H9 (cell line): ENCODE measurements around the gene LRMDA. TPM values are rescaled to one million over a fixed set of nuclear protein-coding genes. Genes with fewer than 3 reads are reported as not detected.

Source experiments
- DNase-seq: peaks from one replicate; pipeline ENCODE4 v3.0.0-alpha.2; 2017
- H2AFZ ChIP-seq: one replicate; pipeline ENCODE4 v1.6.1; 2013; ENCODE audit warnings: mild to moderate bottlenecking, low read length, control low read depth, moderate library complexity
- H2AK5ac ChIP-seq: 2 replicates; pipeline ENCODE4 v1.6.1; 2013; ENCODE audit warnings: low read length, control low read depth, mixed read lengths; ENCODE audit not compliant: insufficient read length
- H2BK120ac ChIP-seq: one replicate; pipeline ENCODE4 v1.6.1; 2013; ENCODE audit warnings: low read depth, mild to moderate bottlenecking, low read length, control low read depth, inconsistent platforms; ENCODE audit not compliant: poor library complexity, severe bottlenecking
- H2BK12ac ChIP-seq: 2 replicates; pipeline ENCODE4 v1.6.1; 2013; ENCODE audit warnings: low read length, control low read depth, mixed read lengths, low read depth; ENCODE audit not compliant: insufficient read length
- H2BK15ac ChIP-seq: 2 replicates; pipeline ENCODE4 v1.6.1; 2013; ENCODE audit warnings: low read depth, low read length, control low read depth
- H2BK20ac ChIP-seq: one replicate; pipeline ENCODE4 v1.6.1; 2013; ENCODE audit warnings: low read depth, mild to moderate bottlenecking, low read length, control low read depth, inconsistent platforms; ENCODE audit not compliant: poor library complexity, severe bottlenecking
- H2BK5ac ChIP-seq: 2 replicates; pipeline ENCODE4 v1.6.1; 2013; ENCODE audit warnings: low read length, control low read depth, mixed read lengths; ENCODE audit not compliant: insufficient read length
- H3K14ac ChIP-seq: 2 replicates; pipeline ENCODE4 v1.6.1; 2013; ENCODE audit warnings: low read length, control low read depth; ENCODE audit not compliant: insufficient read depth
- H3K18ac ChIP-seq: 2 replicates; pipeline ENCODE4 v1.6.1; 2013; ENCODE audit warnings: low read depth, mild to moderate bottlenecking, mixed read lengths, low read length, control low read depth; ENCODE audit not compliant: insufficient read length
- H3K23ac ChIP-seq: 2 replicates; pipeline ENCODE4 v1.6.1; 2013; ENCODE audit warnings: low read length, control low read depth, mixed read lengths, low read depth; ENCODE audit not compliant: insufficient read length
- H3K23me2 ChIP-seq: 2 replicates; pipeline ENCODE4 v1.6.1; 2013; ENCODE audit warnings: low read depth, mild to moderate bottlenecking, mixed read lengths, low read length, control low read depth; ENCODE audit not compliant: insufficient read length, poor library complexity, severe bottlenecking
- H3K27ac ChIP-seq: 2 replicates; pipeline ENCODE4 v1.5.1; 2013; ENCODE audit warnings: low read length, control low read depth, mixed read lengths, low read depth; ENCODE audit not compliant: insufficient read length
- H3K27me3 ChIP-seq: 2 replicates; pipeline ENCODE4 v1.6.1; 2013; ENCODE audit warnings: low read length, control low read depth, inconsistent platforms; ENCODE audit not compliant: insufficient read depth
- H3K4ac ChIP-seq: 2 replicates; pipeline ENCODE4 v1.6.1; 2013; ENCODE audit warnings: low read depth, mild to moderate bottlenecking, control low read depth, inconsistent platforms, low read length, moderate library complexity
- H3K4me1 ChIP-seq: 2 replicates; pipeline ENCODE4 v1.6.1; 2013; ENCODE audit warnings: low read length, control low read depth, inconsistent platforms; ENCODE audit not compliant: insufficient read depth
- H3K4me2 ChIP-seq: 2 replicates; pipeline ENCODE4 v1.6.1; 2013; ENCODE audit warnings: low read length, control low read depth, mixed read lengths; ENCODE audit not compliant: insufficient read length, insufficient read depth
- H3K56ac ChIP-seq: 2 replicates; pipeline ENCODE4 v1.6.1; 2013; ENCODE audit warnings: low read depth, mild to moderate bottlenecking, mixed read lengths, low read length, control low read depth; ENCODE audit not compliant: insufficient read length
- H3K79me1 ChIP-seq: 2 replicates; pipeline ENCODE4 v1.6.1; 2013; ENCODE audit warnings: low read depth, mild to moderate bottlenecking, moderate library complexity, low read length, control low read depth, inconsistent platforms; ENCODE audit not compliant: insufficient read depth, poor library complexity, severe bottlenecking
- H3K79me2 ChIP-seq: 2 replicates; pipeline ENCODE4 v1.6.1; 2013; ENCODE audit warnings: low read length, control low read depth, inconsistent platforms; ENCODE audit not compliant: insufficient read depth
- H3K9ac ChIP-seq: 2 replicates; pipeline ENCODE4 v1.6.1; 2013; ENCODE audit warnings: low read length, control low read depth, mixed read lengths; ENCODE audit not compliant: insufficient read length; ENCODE audit errors: extremely low read depth
- H3K9me3 ChIP-seq: one replicate; pipeline ENCODE4 v1.6.1; 2013; ENCODE audit warnings: low read depth, low read length, inconsistent platforms; ENCODE audit not compliant: control insufficient read depth
- H3T11ph ChIP-seq: one replicate; pipeline ENCODE4 v1.6.1; 2013; ENCODE audit warnings: mild to moderate bottlenecking, low read length, control low read depth, inconsistent platforms
- H4K20me1 ChIP-seq: one replicate; pipeline ENCODE4 v1.6.1; 2013; ENCODE audit not compliant: control insufficient read depth, insufficient read length, insufficient read depth
- H4K5ac ChIP-seq: 2 replicates; pipeline ENCODE4 v1.6.1; 2013; ENCODE audit warnings: low read depth, mild to moderate bottlenecking, mixed read lengths, low read length, control low read depth; ENCODE audit not compliant: insufficient read length
- H4K8ac ChIP-seq: replicated peaks from 2 replicates; pipeline ENCODE4 v1.6.1; 2013; ENCODE audit warnings: low read length, control low read depth, mixed read lengths, low read depth; ENCODE audit not compliant: insufficient read length
- H4K91ac ChIP-seq: 2 replicates; pipeline ENCODE4 v1.6.1; 2013; ENCODE audit warnings: low read depth, mild to moderate bottlenecking, moderate library complexity, mixed read lengths, low read length, control low read depth; ENCODE audit not compliant: insufficient read length
- H3K27ac Mint-ChIP-seq, 3 experiments: 2 replicates in 2 of 3; 3 replicates in 1 of 3; pipeline ENCODE4 v1.8.0; 2020 to 2021; ENCODE audit warnings: mixed read lengths in 3 of 3, mild to moderate bottlenecking in 1 of 3, moderate library complexity in 1 of 3
- H3K27me3 Mint-ChIP-seq: 2 replicates; pipeline ENCODE4 v1.8.0; 2021; ENCODE audit warnings: low read depth, mild to moderate bottlenecking, moderate library complexity, mixed read lengths
- H3K36me3 Mint-ChIP-seq, 3 experiments: 2 replicates in 2 of 3; 3 replicates in 1 of 3; pipeline ENCODE4 v1.8.0; 2020 to 2021; ENCODE audit warnings: low read depth in 3 of 3, mixed read lengths in 3 of 3; ENCODE audit not compliant: insufficient read depth in 1 of 3
- H3K4me1 Mint-ChIP-seq, 2 experiments: 2 replicates each; pipeline ENCODE4 v1.8.0; 2020; ENCODE audit warnings: mixed read lengths in 2 of 2
- H3K4me3 Mint-ChIP-seq, 2 experiments: 2 replicates in 1 of 2; 3 replicates in 1 of 2; pipeline ENCODE4 v1.8.0; 2020 to 2021; ENCODE audit warnings: mild to moderate bottlenecking in 2 of 2, mixed read lengths in 2 of 2, moderate library complexity in 1 of 2
- H3K9me3 Mint-ChIP-seq, 2 experiments: 2 replicates in 1 of 2; 3 replicates in 1 of 2; pipeline ENCODE4 v1.8.0; 2020; ENCODE audit warnings: mild to moderate bottlenecking in 2 of 2, mixed read lengths in 2 of 2, moderate library complexity in 1 of 2
- CTCF ChIP-seq: fragments of 200-600 bp; sonication (generic); conservative IDR thresholded peaks from 3 replicates; pipeline ENCODE4 v1.8.0; 2021; ENCODE audit warnings: antibody characterized with exemption, mild to moderate bottlenecking
- WGBS: extraction: QIAGEN DNeasy Blood & Tissue Kit; methylation state at CpG from one replicate; pipeline ENCODE4 v1.1.7; 2013; ENCODE audit warnings: missing lambda C conversion rate, low lambda C conversion rate, mixed read lengths; ENCODE audit not compliant: insufficient read length; ENCODE audit errors: extremely low coverage; 5-methylcytosine and 5-hydroxymethylcytosine counted together
- total RNA-seq: library from RNA; stranded (reverse); gene quantifications from 2 replicates; pipeline ENCODE4 v1.2.1, GENCODE V29; 2021

The LRMDA gene
- total RNA-seq, 1 experiment from 2014 or later, result 1.8 TPM

GRCh38 chr10:75654171-75654771 is 222.8 kb downstream of the LRMDA start:
- TF ChIP-seq CTCF, result no peak
- Mint-ChIP-seq H3K4me3 (no peak overlapping the region), H3K27me3 (peaks cover 49% of the 10 kb centered on the region), H3K9me3 (no peaks in the 10 kb centered on the region), H3K27ac (no peak overlapping the region), H3K4me1 (0 out of 4 replicates have a peak, but pooled peaks cover 0 to 2% of the 10 kb centered on the region in 2 experiments), H3K36me3 (no peaks in the 10 kb centered on the region)
- no peak overlapping the region for H2BK120ac ChIP-seq
- H3K14ac ChIP-seq, result no peak overlapping the region
- H3K4me1 ChIP-seq, result no peaks in the 10 kb centered on the region
- no peak overlapping the region for H3T11ph ChIP-seq
- H3K9ac ChIP-seq, result no peak overlapping the region
- H3K27me3 ChIP-seq, result no peaks in the 10 kb centered on the region
- H3K79me1 ChIP-seq, result no peaks in the 10 kb centered on the region
- H2BK15ac ChIP-seq, result no peak overlapping the region
- no peak overlapping the region for H2AFZ ChIP-seq
- no peak overlapping the region for H3K56ac ChIP-seq
- H4K8ac ChIP-seq, result no peak overlapping the region
- H4K20me1 ChIP-seq, result no peaks in the 10 kb centered on the region
- no peak overlapping the region for H3K23ac ChIP-seq
- no peaks in the 10 kb centered on the region for H3K79me2 ChIP-seq
- H3K9me3 ChIP-seq, result no peaks in the 10 kb centered on the region
- no peaks in the 10 kb centered on the region for H3K23me2 ChIP-seq
- H3K18ac ChIP-seq, result no peak overlapping the region
- DNase-seq, result no peak
- no peak overlapping the region for H2BK5ac ChIP-seq
- H4K91ac ChIP-seq, result no peak overlapping the region
- H4K5ac ChIP-seq, result no peak overlapping the region
- H3K27ac ChIP-seq, result no peak overlapping the region
- no peak overlapping the region for H2BK20ac ChIP-seq
- no peak overlapping the region for H3K4ac ChIP-seq
- no peak overlapping the region for H2BK12ac ChIP-seq
- no CpG with 5 or more reads among the region's 1 CpG for WGBS
- no peak overlapping the region for H3K4me2 ChIP-seq
- H2AK5ac ChIP-seq, result no peak overlapping the region
